ENCODE data around the gene TFPI.

TFPI gene

GRCh38 chr2:187451510-187451909 is 102.7 kb downstream of the TFPI start:
- ChIA-PET CTCF (no interaction called here), POLR2A (no interaction called here)
- TF ChIP-seq BHLHE40 (IDR thresholded peaks at IDR 0.05; ENCODE audit: borderline replicate concordance) (no peak), NFRKB (IDR thresholded peaks at IDR 0.05) (no peak), ZNF384 (IDR thresholded peaks at IDR 0.05) (no peak), CTBP1 (IDR thresholded peaks at IDR 0.05; ENCODE audit: borderline replicate concordance) (no peak), HDGF (IDR thresholded peaks at IDR 0.05; ENCODE audit: borderline replicate concordance) (no peak), FOXA1 (IDR thresholded peaks at IDR 0.05) (no peak), SP1 (IDR thresholded peaks at IDR 0.05) (no peak), SUZ12 (IDR thresholded peaks at IDR 0.05) (no peak), FOXK2 (IDR thresholded peaks at IDR 0.05) (no peak), FOXM1 (IDR thresholded peaks at IDR 0.05; ENCODE audit: borderline replicate concordance) (no peak)
- no peak for DNase-seq (ENCODE audit: extremely low spot score)

- CTCF ChIA-PET: interaction anchor here (1.0 to 1.4 kb wide), 2 partner anchors 53 to 585 kb away, joined by 3 to 6 read pairs; no protein-coding TSS in a partner anchor
- DNase-seq (ENCODE audit: extremely low spot score): no peak
- TF ChIP-seq FOXM1 (IDR thresholded peaks at IDR 0.05; ENCODE audit: borderline replicate concordance) (no peak), FOXK2 (IDR thresholded peaks at IDR 0.05) (no peak)
- POLR2A ChIA-PET: no interaction called here
Measured at GRCh38 chr2:187447336-187447735, 106.9 kb downstream of the TFPI start.

- CTCF ChIA-PET: no interaction called here
- TF ChIP-seq L3MBTL2 (conservative IDR thresholded peaks at IDR 0.05): no peak
- TF ChIP-seq CTBP1 (IDR thresholded peaks at IDR 0.05; ENCODE audit: borderline replicate concordance): no peak
- TF ChIP-seq FOXA1 (IDR thresholded peaks at IDR 0.05): no peak
- no peak for TF ChIP-seq NFRKB (IDR thresholded peaks at IDR 0.05)
- TF ChIP-seq ARNT (IDR thresholded peaks at IDR 0.05): no peak
- TF ChIP-seq FOXK2 (IDR thresholded peaks at IDR 0.05): no peak
- no peak for TF ChIP-seq ELF4 (IDR thresholded peaks at IDR 0.05)
- no peak for TF ChIP-seq TARDBP (IDR thresholded peaks at IDR 0.05)
- TF ChIP-seq FOXM1 (IDR thresholded peaks at IDR 0.05; ENCODE audit: borderline replicate concordance): no peak
- no peak for TF ChIP-seq PKNOX1 (IDR thresholded peaks at IDR 0.05)
- TF ChIP-seq HDGF (IDR thresholded peaks at IDR 0.05; ENCODE audit: borderline replicate concordance): no peak
- no peak for TF ChIP-seq SUZ12 (IDR thresholded peaks at IDR 0.05)
- TF ChIP-seq SP1 (IDR thresholded peaks at IDR 0.05): no peak
- TF ChIP-seq BHLHE40 (IDR thresholded peaks at IDR 0.05; ENCODE audit: borderline replicate concordance): no peak
- TF ChIP-seq ZNF384 (IDR thresholded peaks at IDR 0.05): no peak
- POLR2A ChIA-PET: no interaction called here
- no peak for DNase-seq (ENCODE audit: extremely low spot score)
Measured at GRCh38 chr2:187446711-187447110, 107.5 kb downstream of the TFPI start.

- CTCF ChIA-PET: no interaction called here
- POLR2A ChIA-PET: no interaction called here
- TF ChIP-seq ELF4 (IDR thresholded peaks at IDR 0.05) (no peak), BHLHE40 (IDR thresholded peaks at IDR 0.05; ENCODE audit: borderline replicate concordance) (no peak), LEF1 (IDR thresholded peaks at IDR 0.05; ENCODE audit: borderline replicate concordance) (no peak), SP1 (IDR thresholded peaks at IDR 0.05) (no peak), FOXK2 (IDR thresholded peaks at IDR 0.05) (no peak), SUZ12 (IDR thresholded peaks at IDR 0.05) (no peak), ZNF384 (IDR thresholded peaks at IDR 0.05) (no peak), FOXA1 (IDR thresholded peaks at IDR 0.05) (no peak)
- DNase-seq (ENCODE audit: extremely low spot score): no peak
Measured at GRCh38 chr2:187445051-187445450, 109.2 kb downstream of the TFPI start.

DNA sequence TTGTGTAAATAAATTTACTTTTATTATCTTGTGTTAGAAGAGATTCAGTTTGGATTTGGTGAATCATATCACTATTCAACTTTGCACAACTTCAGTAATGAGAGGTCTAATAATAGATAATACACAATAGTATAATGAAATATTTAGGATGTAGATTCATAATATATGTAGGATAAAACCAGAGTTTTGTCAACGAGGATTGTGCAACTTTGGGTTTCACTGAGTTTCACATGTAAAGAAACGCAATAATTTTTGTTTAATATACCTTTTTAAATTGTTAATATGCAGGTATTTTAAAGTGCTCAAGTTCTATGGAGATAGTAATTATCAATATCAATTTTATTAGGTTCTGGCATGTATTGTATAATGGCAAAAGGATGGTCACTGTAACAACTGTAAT is 111.5 kb downstream of the TFPI start:
- no peak for TF ChIP-seq ZNF384 (IDR thresholded peaks at IDR 0.05)
- no peak for TF ChIP-seq FOXK2 (IDR thresholded peaks at IDR 0.05)
- no peak for TF ChIP-seq BHLHE40 (IDR thresholded peaks at IDR 0.05; ENCODE audit: borderline replicate concordance)
- TF ChIP-seq LEF1 (IDR thresholded peaks at IDR 0.05; ENCODE audit: borderline replicate concordance): no peak
- no peak for TF ChIP-seq TARDBP (IDR thresholded peaks at IDR 0.05)
- no peak for TF ChIP-seq FOXM1 (IDR thresholded peaks at IDR 0.05; ENCODE audit: borderline replicate concordance)
- TF ChIP-seq FOXA1 (IDR thresholded peaks at IDR 0.05): no peak
- TF ChIP-seq ELF4 (IDR thresholded peaks at IDR 0.05): no peak
- no peak for TF ChIP-seq PKNOX1 (IDR thresholded peaks at IDR 0.05)
- TF ChIP-seq HDGF (IDR thresholded peaks at IDR 0.05; ENCODE audit: borderline replicate concordance): no peak
- no peak for TF ChIP-seq L3MBTL2 (conservative IDR thresholded peaks at IDR 0.05)
- no peak for TF ChIP-seq SP1 (IDR thresholded peaks at IDR 0.05)
- TF ChIP-seq ARNT (IDR thresholded peaks at IDR 0.05): no peak
- ChIA-PET CTCF (no interaction called here), POLR2A (no interaction called here)
- no peak for DNase-seq (ENCODE audit: extremely low spot score)

GRCh38 chr2:187442378-187442777 is 111.9 kb downstream of the TFPI start:
- ChIA-PET POLR2A (no interaction called here), CTCF (no interaction called here)
- DNase-seq (ENCODE audit: extremely low spot score): no peak
- TF ChIP-seq FOXK2 (IDR thresholded peaks at IDR 0.05) (no peak), TARDBP (IDR thresholded peaks at IDR 0.05) (no peak), BHLHE40 (IDR thresholded peaks at IDR 0.05; ENCODE audit: borderline replicate concordance) (no peak), SUZ12 (IDR thresholded peaks at IDR 0.05) (no peak), FOXA1 (IDR thresholded peaks at IDR 0.05) (no peak), CTBP1 (IDR thresholded peaks at IDR 0.05; ENCODE audit: borderline replicate concordance) (no peak), FOXM1 (IDR thresholded peaks at IDR 0.05; ENCODE audit: borderline replicate concordance) (no peak), SP1 (IDR thresholded peaks at IDR 0.05) (no peak), HDGF (IDR thresholded peaks at IDR 0.05; ENCODE audit: borderline replicate concordance) (no peak), ELF4 (IDR thresholded peaks at IDR 0.05) (no peak), L3MBTL2 (conservative IDR thresholded peaks at IDR 0.05) (no peak), ZNF384 (IDR thresholded peaks at IDR 0.05) (no peak), LEF1 (IDR thresholded peaks at IDR 0.05; ENCODE audit: borderline replicate concordance) (no peak), ARNT (IDR thresholded peaks at IDR 0.05) (no peak), NFRKB (IDR thresholded peaks at IDR 0.05) (no peak), PKNOX1 (IDR thresholded peaks at IDR 0.05) (no peak)

Measured in HEK293T (cell line).